ENCODE results near the gene WDR37.
A peak's percentile ranks its signal among the peaks of the same experiment; 100 is the strongest.

Gene WDR37

DNA sequence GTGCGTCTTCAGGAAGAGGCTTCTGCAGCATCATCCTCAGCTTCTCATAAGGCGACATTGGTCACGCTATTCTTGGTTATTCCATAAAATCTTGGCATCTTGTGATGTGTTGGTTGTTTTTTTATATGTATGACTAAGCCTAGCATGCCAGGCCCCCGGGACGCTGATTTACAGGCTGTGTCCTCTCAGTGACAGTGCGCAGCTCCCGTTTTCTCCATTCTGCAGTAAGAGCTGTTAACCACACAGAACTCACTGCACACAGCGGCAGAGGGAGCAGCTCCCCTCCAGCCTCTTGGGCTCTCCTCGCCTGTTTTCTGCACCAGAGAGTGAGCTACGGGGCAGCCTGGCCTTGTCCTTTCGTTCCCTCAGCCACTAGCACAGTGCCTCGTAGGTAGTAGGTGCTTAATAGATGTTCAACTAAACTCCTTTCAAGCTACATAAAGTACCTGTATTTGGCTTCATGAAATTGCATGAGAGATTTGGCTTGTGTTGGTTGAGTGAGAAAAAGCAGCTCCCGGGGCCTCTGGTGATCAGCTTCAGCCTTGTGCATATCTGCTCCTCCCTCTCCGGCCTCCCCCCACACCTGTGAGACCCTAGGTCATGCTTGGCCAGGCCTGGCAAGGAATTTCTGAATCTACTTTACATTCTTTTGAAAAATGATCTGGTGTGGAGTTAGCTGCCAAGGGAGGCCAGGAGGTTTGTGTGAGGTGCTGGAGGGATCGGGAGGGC, 116.2 kb downstream of the WDR37 start:
- Histone ChIP-seq H3K27ac (replicated peaks; ENCODE audit: low read length) (no peak overlapping the region), H4K8ac (ENCODE audit: low read depth, low read length) (no peak overlapping the region), H2AK5ac (ENCODE audit: low read depth, low read length) (peak overlapping the region; percentile 74), H3K9ac (ENCODE audit: low read depth, low read length, poor library complexity) (no peak overlapping the region), H3K4me1 (ENCODE audit: control insufficient read depth in 2 of 2, insufficient read depth in 1 of 2, low read depth in 1 of 2, low read length in 2 of 2) (peaks cover 0 to 2% of the 10 kb centered on the region in 2 donors), H2BK15ac (ENCODE audit: low read length) (no peak overlapping the region), H2BK120ac (ENCODE audit: low read depth, low read length) (no peak overlapping the region), H4K91ac (ENCODE audit: low read depth, low read length, poor library complexity) (no peak overlapping the region), H3K9me3 (replicated peaks in 1 of 2; ENCODE audit: control insufficient read depth in 2 of 2, insufficient read depth in 1 of 2, low read depth in 1 of 2, low read length in 2 of 2) (peaks cover 0 to 3% of the 10 kb centered on the region in 2 donors), H3K79me1 (ENCODE audit: low read depth, low read length) (no peaks in the 10 kb centered on the region), H2BK5ac (ENCODE audit: low read length) (peak overlapping the region; percentile 30), H3K27me3 (ENCODE audit: control insufficient read depth in 3 of 3, insufficient read depth in 3 of 3, low read depth in 1 of 3, low read length in 3 of 3) (peaks cover 0 to 9% (median 0%) of the 10 kb centered on the region in 3 experiments), H2AFZ (ENCODE audit: low read length) (no peak overlapping the region), H3K14ac (ENCODE audit: low read length) (peak overlapping the region; percentile 65), H2BK12ac (ENCODE audit: low read length) (no peak overlapping the region), H3K36me3 (replicated peaks in 1 of 2; ENCODE audit: control insufficient read depth in 2 of 2, insufficient read depth in 2 of 2, low read length in 2 of 2) (peaks cover 0 to 2% of the 10 kb centered on the region in 2 donors), H3K18ac (ENCODE audit: low read length) (no peak overlapping the region), H3K23ac (ENCODE audit: low read depth, low read length, poor library complexity) (no peak overlapping the region), H3K4me3 (ENCODE audit: low read length in 2 of 2) (peak overlapping the region in 1 of 2 donors; percentile 31), H3K4me2 (ENCODE audit: insufficient read depth, low read length, poor library complexity, severe bottlenecking) (no peak overlapping the region), H3K4ac (ENCODE audit: low read length) (no peak overlapping the region)
- no peak for DNase-seq (ENCODE audit: low spot score)
- WGBS, 2 donors (ENCODE audit: extremely low coverage in 2 of 2, insufficient read length in 2 of 2, insufficient replicate concordance in 1 of 2), result no CpG with 5 or more reads among the region's 15 CpGs

DNA sequence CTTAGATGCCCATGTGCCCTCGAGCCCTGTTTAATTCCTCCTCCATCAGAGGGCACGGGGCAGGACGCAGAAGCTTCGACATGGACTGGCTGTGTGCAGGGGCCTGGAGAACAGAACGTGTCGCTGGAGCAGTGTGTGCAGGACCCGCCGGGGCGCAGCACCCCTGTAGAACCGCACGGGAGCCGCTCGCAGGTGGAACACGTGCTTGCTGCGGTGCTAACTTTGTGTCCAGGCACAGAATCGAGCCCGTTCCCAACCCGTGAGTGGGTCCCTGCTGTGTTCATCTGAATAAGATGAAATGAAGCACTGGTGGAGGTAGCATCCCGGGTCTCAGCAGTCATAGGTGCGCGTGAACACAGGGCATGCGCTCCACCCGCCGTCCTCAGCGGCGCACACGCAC, 116.9 kb downstream of the WDR37 start:
- Histone ChIP-seq H2BK120ac (ENCODE audit: low read depth, low read length) (no peak overlapping the region), H3K14ac (ENCODE audit: low read length) (peak overlapping the region; percentile 73), H3K79me1 (ENCODE audit: low read depth, low read length) (no peaks in the 10 kb centered on the region), H3K23ac (ENCODE audit: low read depth, low read length, poor library complexity) (peak overlapping the region; percentile 53), H3K36me3 (replicated peaks in 1 of 2; ENCODE audit: control insufficient read depth in 2 of 2, insufficient read depth in 2 of 2, low read length in 2 of 2) (peaks cover 0 to 2% of the 10 kb centered on the region in 2 donors), H2AFZ (ENCODE audit: low read length) (no peak overlapping the region), H3K4ac (ENCODE audit: low read length) (no peak overlapping the region), H3K4me2 (ENCODE audit: insufficient read depth, low read length, poor library complexity, severe bottlenecking) (no peak overlapping the region), H3K27me3 (ENCODE audit: control insufficient read depth in 3 of 3, insufficient read depth in 3 of 3, low read depth in 1 of 3, low read length in 3 of 3) (peaks cover 0 to 9% (median 0%) of the 10 kb centered on the region in 3 experiments), H3K4me3 (ENCODE audit: low read length in 2 of 2) (no peak overlapping the region), H2BK12ac (ENCODE audit: low read length) (no peak overlapping the region), H3K4me1 (ENCODE audit: control insufficient read depth in 2 of 2, insufficient read depth in 1 of 2, low read depth in 1 of 2, low read length in 2 of 2) (peaks cover 0 to 2% of the 10 kb centered on the region in 2 donors), H2AK5ac (ENCODE audit: low read depth, low read length) (peak overlapping the region; percentile 74), H2BK15ac (ENCODE audit: low read length) (no peak overlapping the region), H4K91ac (ENCODE audit: low read depth, low read length, poor library complexity) (no peak overlapping the region), H3K9ac (ENCODE audit: low read depth, low read length, poor library complexity) (no peak overlapping the region), H2BK5ac (ENCODE audit: low read length) (peak overlapping the region; percentile 30), H3K9me3 (replicated peaks in 1 of 2; ENCODE audit: control insufficient read depth in 2 of 2, insufficient read depth in 1 of 2, low read depth in 1 of 2, low read length in 2 of 2) (peaks cover 0 to 3% of the 10 kb centered on the region in 2 donors), H4K8ac (ENCODE audit: low read depth, low read length) (no peak overlapping the region), H3K27ac (replicated peaks; ENCODE audit: low read length) (no peak overlapping the region), H3K18ac (ENCODE audit: low read length) (peak overlapping the region; percentile 59)
- DNase-seq (ENCODE audit: low spot score), result no peak
- no CpG with 5 or more reads among the region's 27 CpGs for WGBS, 2 donors (ENCODE audit: extremely low coverage in 2 of 2, insufficient read length in 2 of 2, insufficient replicate concordance in 1 of 2)

DNA sequence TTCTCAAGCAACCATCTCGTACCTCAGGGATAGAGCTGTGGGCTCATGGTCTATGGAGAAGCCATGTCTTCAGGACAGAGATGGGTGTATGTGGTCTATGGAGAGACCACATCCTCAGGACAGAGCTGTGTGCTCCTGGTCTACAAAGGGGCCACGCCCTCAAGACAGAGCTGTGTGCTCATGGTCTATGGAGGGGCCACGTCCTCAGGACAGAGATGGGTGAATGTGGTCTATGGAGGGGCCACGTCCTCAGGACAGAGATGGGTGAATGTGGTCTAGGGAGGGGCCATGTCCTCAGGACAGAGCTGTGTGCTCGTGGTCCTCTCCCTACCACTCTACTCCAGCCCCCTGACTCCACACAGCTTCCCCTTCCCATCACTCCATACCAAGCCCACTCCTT, 117.8 kb downstream of the WDR37 start:
- no peak overlapping the region for H3K4me2 ChIP-seq (ENCODE audit: insufficient read depth, low read length, poor library complexity, severe bottlenecking)
- no peak overlapping the region for H2BK120ac ChIP-seq (ENCODE audit: low read depth, low read length)
- no peak overlapping the region for H2AFZ ChIP-seq (ENCODE audit: low read length)
- H4K91ac ChIP-seq (ENCODE audit: low read depth, low read length, poor library complexity), result no peak overlapping the region
- no peak overlapping the region for H2BK12ac ChIP-seq (ENCODE audit: low read length)
- H3K9me3 ChIP-seq (replicated peaks in 1 of 2; ENCODE audit: control insufficient read depth in 2 of 2, insufficient read depth in 1 of 2, low read depth in 1 of 2, low read length in 2 of 2), result peaks cover 0 to 3% of the 10 kb centered on the region in 2 donors
- no peak for DNase-seq (ENCODE audit: low spot score)
- no peaks in the 10 kb centered on the region for H3K79me1 ChIP-seq (ENCODE audit: low read depth, low read length)
- no peak overlapping the region for H3K27ac ChIP-seq (replicated peaks; ENCODE audit: low read length)
- no peak overlapping the region for H3K23ac ChIP-seq (ENCODE audit: low read depth, low read length, poor library complexity)
- no peak overlapping the region for H2BK15ac ChIP-seq (ENCODE audit: low read length)
- no peak overlapping the region for H3K14ac ChIP-seq (ENCODE audit: low read length)
- H3K9ac ChIP-seq (ENCODE audit: low read depth, low read length, poor library complexity), result no peak overlapping the region
- peaks cover 0 to 2% of the 10 kb centered on the region in 2 donors for H3K36me3 ChIP-seq (replicated peaks in 1 of 2; ENCODE audit: control insufficient read depth in 2 of 2, insufficient read depth in 2 of 2, low read length in 2 of 2)
- H3K4me3 ChIP-seq (ENCODE audit: low read length in 2 of 2), result no peak overlapping the region
- no peak overlapping the region for H4K8ac ChIP-seq (ENCODE audit: low read depth, low read length)
- H2BK5ac ChIP-seq (ENCODE audit: low read length), result no peak overlapping the region
- peaks cover 0 to 2% of the 10 kb centered on the region in 2 donors for H3K4me1 ChIP-seq (ENCODE audit: control insufficient read depth in 2 of 2, insufficient read depth in 1 of 2, low read depth in 1 of 2, low read length in 2 of 2)
- no peak overlapping the region for H3K18ac ChIP-seq (ENCODE audit: low read length)
- H3K4ac ChIP-seq (ENCODE audit: low read length), result no peak overlapping the region
- no CpG with 5 or more reads among the region's 5 CpGs for WGBS, 2 donors (ENCODE audit: extremely low coverage in 2 of 2, insufficient read length in 2 of 2, insufficient replicate concordance in 1 of 2)
- H2AK5ac ChIP-seq (ENCODE audit: low read depth, low read length), result no peak overlapping the region
- H3K27me3 ChIP-seq (ENCODE audit: control insufficient read depth in 3 of 3, insufficient read depth in 3 of 3, low read depth in 1 of 3, low read length in 3 of 3), result peaks cover 0 to 8% (median 0%) of the 10 kb centered on the region in 3 experiments

DNA sequence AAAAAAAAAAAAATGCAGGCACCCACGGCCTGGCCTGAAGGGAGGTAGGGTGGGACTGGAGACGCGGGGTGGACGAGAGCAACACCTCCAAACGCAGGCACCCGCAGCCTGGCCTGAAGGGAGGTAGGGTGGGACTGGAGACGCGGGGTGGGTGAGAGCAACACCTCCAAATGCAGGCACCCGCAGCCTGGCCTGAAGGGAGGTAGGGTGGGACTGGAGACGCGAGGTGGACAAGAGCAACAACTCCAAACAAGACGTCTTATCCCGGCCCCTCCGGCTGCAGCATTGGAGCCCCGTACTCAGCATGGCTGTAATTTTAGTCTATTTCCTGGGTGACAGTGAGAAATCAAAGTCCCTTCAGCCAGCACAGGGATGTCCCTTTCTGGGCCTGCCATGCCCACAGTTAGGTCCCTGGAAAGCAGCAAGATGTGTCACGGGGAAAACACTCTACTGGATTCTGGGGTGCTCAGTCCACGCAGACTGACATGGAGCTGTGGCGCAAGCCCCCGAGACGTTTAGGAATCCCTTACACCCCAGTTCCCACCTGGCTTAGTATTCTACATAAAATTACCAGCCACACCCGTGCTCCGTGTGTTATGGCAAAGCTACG, 119.9 kb downstream of the WDR37 start:
- no peaks in the 10 kb centered on the region for H3K79me1 ChIP-seq (ENCODE audit: low read depth, low read length)

More for the DNA sequence above, 119.9 kb downstream of the WDR37 start:
- H2BK12ac ChIP-seq (ENCODE audit: low read length), result no peak overlapping the region
- H2BK15ac ChIP-seq (ENCODE audit: low read length), result no peak overlapping the region
- peaks cover 0 to 2% of the 10 kb centered on the region in 2 donors for H3K4me1 ChIP-seq (ENCODE audit: control insufficient read depth in 2 of 2, insufficient read depth in 1 of 2, low read depth in 1 of 2, low read length in 2 of 2)
- H3K9ac ChIP-seq (ENCODE audit: low read depth, low read length, poor library complexity), result no peak overlapping the region
- peaks cover 0 to 2% of the 10 kb centered on the region in 2 donors for H3K36me3 ChIP-seq (replicated peaks in 1 of 2; ENCODE audit: control insufficient read depth in 2 of 2, insufficient read depth in 2 of 2, low read length in 2 of 2)
- no peak overlapping the region for H3K27ac ChIP-seq (replicated peaks; ENCODE audit: low read length)
- no peak overlapping the region for H2AK5ac ChIP-seq (ENCODE audit: low read depth, low read length)
- no peak for DNase-seq (ENCODE audit: low spot score)
- H3K4ac ChIP-seq (ENCODE audit: low read length), result no peak overlapping the region
- H2BK120ac ChIP-seq (ENCODE audit: low read depth, low read length), result no peak overlapping the region
- no peak overlapping the region for H2BK5ac ChIP-seq (ENCODE audit: low read length)
- no peak overlapping the region for H3K14ac ChIP-seq (ENCODE audit: low read length)
- no peak overlapping the region for H3K4me3 ChIP-seq (ENCODE audit: low read length in 2 of 2)
- no peak overlapping the region for H4K8ac ChIP-seq (ENCODE audit: low read depth, low read length)
- no peak overlapping the region for H3K4me2 ChIP-seq (ENCODE audit: insufficient read depth, low read length, poor library complexity, severe bottlenecking)
- no peak overlapping the region for H4K91ac ChIP-seq (ENCODE audit: low read depth, low read length, poor library complexity)
- peak overlapping the region; percentile 21 for H3K18ac ChIP-seq (ENCODE audit: low read length)
- no CpG with 5 or more reads among the region's 23 CpGs for WGBS, 2 donors (ENCODE audit: extremely low coverage in 2 of 2, insufficient read length in 2 of 2, insufficient replicate concordance in 1 of 2)
- H2AFZ ChIP-seq (ENCODE audit: low read length), result no peak overlapping the region
- no peak overlapping the region for H3K23ac ChIP-seq (ENCODE audit: low read depth, low read length, poor library complexity)
- H3K27me3 ChIP-seq (ENCODE audit: control insufficient read depth in 3 of 3, insufficient read depth in 3 of 3, low read depth in 1 of 3, low read length in 3 of 3), result no peaks in the 10 kb centered on the region
- peaks cover 0 to 2% of the 10 kb centered on the region in 2 donors for H3K9me3 ChIP-seq (replicated peaks in 1 of 2; ENCODE audit: control insufficient read depth in 2 of 2, insufficient read depth in 1 of 2, low read depth in 1 of 2, low read length in 2 of 2)
